ENCODE results near the gene FGD6. TPM values are rescaled to one million over a fixed set of nuclear protein-coding genes. Genes with fewer than 3 reads are reported as not detected.
"Not testable (repeated sequence)": the region's sequence is repeated elsewhere in the genome, so short reads cannot be mapped to it uniquely, and the experiment has no call there.

The FGD6 gene
- total and polyA plus RNA-seq, 3 donors from 2014 or later = 4.8 to 13.6 (median 13.1) TPM

DNA sequence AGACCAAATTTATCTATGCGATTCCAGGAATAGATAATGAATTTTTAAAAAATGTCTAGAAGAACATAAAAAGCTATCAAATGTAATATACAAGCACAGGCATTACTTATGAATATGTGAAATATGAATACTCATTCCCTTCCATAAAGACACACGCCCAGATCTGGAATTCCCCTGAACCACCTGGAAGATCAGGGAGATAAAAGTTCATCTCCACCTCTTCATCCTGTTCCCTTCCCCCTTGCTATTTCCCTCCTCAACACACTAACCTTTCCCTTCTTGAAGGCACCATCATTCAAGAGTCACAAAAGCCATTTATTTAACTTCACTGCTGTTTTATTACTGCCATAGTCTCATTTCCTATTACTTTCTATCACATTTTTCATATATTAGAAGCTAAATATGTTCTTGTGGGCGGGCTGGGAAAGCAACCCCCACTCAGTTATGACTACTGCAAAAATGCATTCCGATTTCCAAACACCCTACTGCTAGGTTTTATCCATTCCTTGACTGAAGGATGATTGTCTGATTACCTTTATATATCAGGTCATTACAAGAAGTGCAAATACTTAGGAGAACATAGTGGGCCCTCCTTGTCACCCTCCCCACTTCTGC is 16.1 kb downstream of the FGD6 start:
- H3K4me3 ChIP-seq = no peak overlapping the region
- H3K36me3 ChIP-seq (ENCODE audit: low read depth, missing control alignments) = no peaks in the 10 kb centered on the region
- H3K9me3 ChIP-seq = no peaks in the 10 kb centered on the region
- no peak for DNase-seq
- intact Hi-C loops (cut with DNase I; ENCODE audit: low total_unique reads) = no loop called here
- no peak overlapping the region for H3K27ac ChIP-seq
- TF ChIP-seq, protein P1, sequence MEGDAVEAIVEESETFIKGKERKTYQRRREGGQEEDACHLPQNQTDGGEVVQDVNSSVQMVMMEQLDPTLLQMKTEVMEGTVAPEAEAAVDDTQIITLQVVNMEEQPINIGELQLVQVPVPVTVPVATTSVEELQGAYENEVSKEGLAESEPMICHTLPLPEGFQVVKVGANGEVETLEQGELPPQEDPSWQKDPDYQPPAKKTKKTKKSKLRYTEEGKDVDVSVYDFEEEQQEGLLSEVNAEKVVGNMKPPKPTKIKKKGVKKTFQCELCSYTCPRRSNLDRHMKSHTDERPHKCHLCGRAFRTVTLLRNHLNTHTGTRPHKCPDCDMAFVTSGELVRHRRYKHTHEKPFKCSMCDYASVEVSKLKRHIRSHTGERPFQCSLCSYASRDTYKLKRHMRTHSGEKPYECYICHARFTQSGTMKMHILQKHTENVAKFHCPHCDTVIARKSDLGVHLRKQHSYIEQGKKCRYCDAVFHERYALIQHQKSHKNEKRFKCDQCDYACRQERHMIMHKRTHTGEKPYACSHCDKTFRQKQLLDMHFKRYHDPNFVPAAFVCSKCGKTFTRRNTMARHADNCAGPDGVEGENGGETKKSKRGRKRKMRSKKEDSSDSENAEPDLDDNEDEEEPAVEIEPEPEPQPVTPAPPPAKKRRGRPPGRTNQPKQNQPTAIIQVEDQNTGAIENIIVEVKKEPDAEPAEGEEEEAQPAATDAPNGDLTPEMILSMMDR (IDR thresholded peaks at IDR 0.05) = no peak
- WGBS, 2 donors = 88 to 92% methylated on average over 4 of the region's 4 CpGs
- H3K4me1 ChIP-seq = peaks cover 34% of the 10 kb centered on the region
- H3K27me3 ChIP-seq = no peaks in the 10 kb centered on the region

DNA sequence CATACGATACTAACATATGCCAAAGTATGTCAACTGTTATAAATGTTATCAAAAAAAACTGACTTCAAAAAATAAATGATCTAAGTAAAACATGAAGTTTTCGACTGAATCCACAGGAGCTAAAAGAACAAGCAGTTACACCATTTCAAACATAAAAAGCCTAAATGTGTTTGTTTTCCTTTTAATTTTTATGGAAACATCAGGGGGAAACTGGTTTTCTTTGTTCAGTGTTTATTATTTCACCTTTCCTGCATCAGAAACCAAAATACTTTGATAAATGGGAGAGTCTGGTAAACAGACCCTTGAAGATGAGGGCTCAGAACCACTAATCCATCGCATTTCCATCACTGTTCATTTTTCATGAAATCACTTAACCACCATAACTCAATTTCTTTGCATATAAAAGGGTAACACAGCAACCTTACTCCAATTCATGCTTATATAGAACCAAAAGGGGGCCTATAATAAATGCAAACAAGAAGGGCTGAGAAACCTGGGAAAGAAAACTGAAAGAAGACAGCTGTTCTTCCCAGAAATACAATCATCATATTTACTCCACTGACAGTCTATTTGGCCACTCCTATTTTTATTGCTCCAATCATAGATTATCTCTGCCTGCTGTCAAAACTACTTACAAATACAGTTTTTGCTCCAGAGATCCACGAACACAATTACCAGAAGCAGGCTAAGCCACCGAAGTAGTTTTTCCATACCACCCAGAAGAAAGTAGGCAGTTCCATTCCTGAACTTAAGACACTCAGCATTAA is 17.0 kb downstream of the FGD6 start:
- WGBS, 2 donors = 58 to 70% methylated on average over 5 of the region's 5 CpGs
- peaks cover 27% of the 10 kb centered on the region for H3K4me1 ChIP-seq
- H3K36me3 ChIP-seq (ENCODE audit: low read depth, missing control alignments) = no peaks in the 10 kb centered on the region
- TF ChIP-seq POLR2A (IDR thresholded peaks at IDR 0.05) = no peak
- TF ChIP-seq, protein P1 (IDR thresholded peaks at IDR 0.05) = no peak
- H3K4me3 ChIP-seq = no peak overlapping the region
- H3K27me3 ChIP-seq = no peaks in the 10 kb centered on the region
- intact Hi-C loops (cut with DNase I; ENCODE audit: low total_unique reads) = no loop called here
- H3K27ac ChIP-seq = peak overlapping the region in 1 of 2 donors; percentile 33
- no peaks in the 10 kb centered on the region for H3K9me3 ChIP-seq
- no peak for DNase-seq

GRCh38 chr12:95198914-95199313 is 18.4 kb downstream of the FGD6 start:
- Histone ChIP-seq H3K27ac (no peak overlapping the region), H3K9me3 (no peaks in the 10 kb centered on the region), H3K36me3 (ENCODE audit: low read depth, missing control alignments) (no peaks in the 10 kb centered on the region), H3K27me3 (no peaks in the 10 kb centered on the region), H3K4me1 (peaks cover 21% of the 10 kb centered on the region), H3K4me3 (no peak overlapping the region)
- 92 to 98% methylated on average over 4 of the region's 4 CpGs for WGBS, 2 donors
- no peak for DNase-seq
- TF ChIP-seq POLR2A (IDR thresholded peaks at IDR 0.05) = no peak
- TF ChIP-seq, protein P1 (IDR thresholded peaks at IDR 0.05) = no peak
- intact Hi-C loops (cut with DNase I; ENCODE audit: low total_unique reads) = no loop called here

- Histone ChIP-seq H3K4me3 (no peak overlapping the region), H3K9me3 (no peaks in the 10 kb centered on the region), H3K4me1 (peaks cover 9% of the 10 kb centered on the region), H3K27ac (no peak overlapping the region), H3K36me3 (ENCODE audit: low read depth, missing control alignments) (no peaks in the 10 kb centered on the region), H3K27me3 (no peaks in the 10 kb centered on the region)
- intact Hi-C loops (cut with DNase I; ENCODE audit: low total_unique reads) = no loop called here
- no peak for TF ChIP-seq POLR2A (IDR thresholded peaks at IDR 0.05)
- TF ChIP-seq, protein P1 (IDR thresholded peaks at IDR 0.05) = no peak
- DNase-seq = no peak
- WGBS, 2 donors = 88 to 92% methylated on average over 2 of the region's 2 CpGs
Observed at GRCh38 chr12:95197636-95198035, 19.6 kb downstream of the FGD6 start.

GRCh38 chr12:95196875-95197569 is 20.2 kb downstream of the FGD6 start:
- H3K27me3 ChIP-seq; H3K9me3 ChIP-seq; H3K4me3 ChIP-seq; H3K4me1 ChIP-seq; H3K27ac ChIP-seq; H3K36me3 ChIP-seq (ENCODE audit: low read depth, missing control alignments); DNase-seq; intact Hi-C loops (cut with DNase I; ENCODE audit: low total_unique reads): not testable (repeated sequence)
- 92 to 98% methylated on average over 7 of the region's 7 CpGs for WGBS, 2 donors

Data from testis (tissue), 3 donors.